ENCODE measurements around the gene SPP1.

DNA sequence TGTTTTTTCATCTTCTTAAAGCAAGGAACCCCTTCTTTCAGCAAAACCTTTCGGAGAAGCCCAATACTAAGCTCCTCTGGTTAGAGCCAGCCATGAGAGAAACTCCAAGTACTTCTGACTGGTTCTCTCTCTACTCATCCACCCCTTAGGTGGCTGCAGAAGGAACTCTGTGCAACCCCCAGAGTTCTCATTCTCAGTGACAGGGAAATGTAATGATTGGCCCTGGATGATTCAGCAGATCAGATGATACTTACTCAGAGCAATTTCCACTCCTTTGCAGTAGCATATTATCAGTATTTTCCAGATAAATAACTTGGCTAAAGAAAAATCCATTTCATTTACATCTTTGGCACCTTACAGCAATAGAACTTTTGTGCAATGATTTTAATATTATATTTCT lies 3.2 kb downstream of the SPP1 start:
- no peak for TF ChIP-seq EZH2 (IDR thresholded peaks at IDR 0.05; ENCODE audit: low read length)
- TF ChIP-seq, protein P1, sequence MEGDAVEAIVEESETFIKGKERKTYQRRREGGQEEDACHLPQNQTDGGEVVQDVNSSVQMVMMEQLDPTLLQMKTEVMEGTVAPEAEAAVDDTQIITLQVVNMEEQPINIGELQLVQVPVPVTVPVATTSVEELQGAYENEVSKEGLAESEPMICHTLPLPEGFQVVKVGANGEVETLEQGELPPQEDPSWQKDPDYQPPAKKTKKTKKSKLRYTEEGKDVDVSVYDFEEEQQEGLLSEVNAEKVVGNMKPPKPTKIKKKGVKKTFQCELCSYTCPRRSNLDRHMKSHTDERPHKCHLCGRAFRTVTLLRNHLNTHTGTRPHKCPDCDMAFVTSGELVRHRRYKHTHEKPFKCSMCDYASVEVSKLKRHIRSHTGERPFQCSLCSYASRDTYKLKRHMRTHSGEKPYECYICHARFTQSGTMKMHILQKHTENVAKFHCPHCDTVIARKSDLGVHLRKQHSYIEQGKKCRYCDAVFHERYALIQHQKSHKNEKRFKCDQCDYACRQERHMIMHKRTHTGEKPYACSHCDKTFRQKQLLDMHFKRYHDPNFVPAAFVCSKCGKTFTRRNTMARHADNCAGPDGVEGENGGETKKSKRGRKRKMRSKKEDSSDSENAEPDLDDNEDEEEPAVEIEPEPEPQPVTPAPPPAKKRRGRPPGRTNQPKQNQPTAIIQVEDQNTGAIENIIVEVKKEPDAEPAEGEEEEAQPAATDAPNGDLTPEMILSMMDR (optimal IDR thresholded peaks at IDR 0.05 in 1 of 3, IDR thresholded peaks at IDR 0.05 in 1 of 3, conservative IDR thresholded peaks at IDR 0.05 in 1 of 3; ENCODE audit: extremely low read depth in 1 of 3, insufficient read depth in 2 of 3, low read length in 3 of 3), result no peak
